DMS114 treated with DMSO at 0.1 percent for 48 hours (cell line): ENCODE data around the gene IL11RA.

Experiments used
- DNase-seq: peaks from one replicate; lab custom pipeline; 2025; ENCODE audit not compliant: unreplicated experiment; lab: John Stamatoyannopoulos, UW

IL11RA gene

DNA sequence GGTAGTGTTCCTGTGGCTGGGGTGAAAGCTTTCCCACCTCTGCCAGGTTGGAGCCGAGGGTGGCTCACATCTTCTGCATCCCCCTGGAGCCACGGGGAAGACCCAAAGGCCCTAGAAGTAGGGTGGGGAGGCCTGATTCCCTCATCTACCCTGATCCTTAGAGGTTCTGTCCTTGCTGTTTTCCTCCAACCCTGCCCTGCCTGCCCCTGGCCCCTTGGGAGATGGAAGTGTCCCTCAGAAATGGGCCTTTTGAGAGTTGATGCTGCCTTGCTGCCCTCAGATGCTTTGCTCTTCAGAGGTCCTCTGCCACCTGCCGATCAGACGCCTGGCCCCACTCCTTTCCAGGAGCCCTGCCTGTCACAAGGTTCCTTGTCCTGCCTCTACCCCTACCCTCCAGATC, 32.8 kb downstream of the IL11RA start:
- no peak for DNase-seq

GRCh38 chr9:34685591-34685990, 33.6 kb downstream of the IL11RA start:
- no peak for DNase-seq

- DNase-seq: no peak
These were observed 34.2 kb downstream of the IL11RA start for GRCh38 chr9:34686231-34686630.

DNA sequence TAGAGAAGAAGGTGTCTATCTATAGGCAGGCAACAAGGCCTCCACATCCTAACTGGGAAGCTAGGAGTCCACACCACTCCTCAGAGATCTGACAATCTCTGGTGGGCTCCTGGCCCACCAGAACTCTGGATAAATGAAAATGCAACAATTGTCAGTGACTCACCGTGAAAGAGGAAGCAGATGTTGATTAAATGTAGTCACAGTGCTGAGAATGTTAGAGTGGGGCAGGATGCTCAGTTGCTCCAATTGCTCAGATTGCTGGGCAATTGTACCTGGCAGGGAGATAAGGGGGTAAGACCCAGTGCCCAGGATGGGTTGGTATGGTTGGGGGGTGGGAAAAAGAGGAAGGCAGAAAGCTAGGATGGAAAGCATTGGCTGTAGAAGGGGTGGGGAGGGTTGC, 34.7 kb downstream of the IL11RA start:
- DNase-seq: no peak

- no peak for DNase-seq
These were observed 35.5 kb downstream of the IL11RA start for GRCh38 chr9:34687276-34688030.

DNA sequence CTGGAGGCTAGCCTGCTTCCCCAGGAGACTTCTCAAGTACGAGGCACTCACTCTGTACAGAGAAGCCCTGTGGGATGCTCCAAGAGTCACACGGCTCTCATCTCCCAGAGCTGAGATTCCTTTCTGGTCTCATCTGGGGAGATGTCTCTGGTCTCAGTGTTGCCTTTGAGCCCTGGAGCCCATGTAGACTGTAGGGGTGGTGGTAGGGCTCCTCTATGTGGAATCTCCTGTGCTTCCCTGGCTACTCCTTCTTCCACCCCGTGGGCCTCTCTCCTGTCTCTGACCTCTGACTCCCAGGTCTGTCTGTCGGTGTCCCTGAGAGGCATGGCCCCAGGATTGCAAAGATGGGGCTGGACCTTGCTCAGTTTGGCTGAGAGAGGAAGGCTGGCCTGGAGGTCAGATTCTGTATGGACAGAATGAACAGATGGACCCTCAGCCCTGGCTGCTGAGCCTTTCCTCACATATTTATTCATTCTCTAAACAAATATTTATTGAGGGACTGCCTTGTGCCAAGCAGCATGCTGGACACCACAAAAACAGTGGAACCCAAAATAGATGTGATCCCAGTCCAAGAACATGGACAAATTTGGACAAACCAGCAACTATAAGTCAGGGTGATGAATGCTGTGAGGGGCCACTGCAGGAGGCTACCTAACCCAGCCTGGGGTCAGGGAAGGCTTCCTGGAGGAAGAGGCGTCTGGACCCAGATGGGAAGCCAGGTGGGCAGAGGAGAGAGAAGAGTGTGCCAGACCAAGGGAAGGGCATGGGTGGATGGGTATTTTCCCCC, 36.5 kb downstream of the IL11RA start:
- no peak for DNase-seq

- DNase-seq: no peak
These were observed 37.1 kb downstream of the IL11RA start for GRCh38 chr9:34689116-34689470.

GRCh38 chr9:34689512-34689911, 37.5 kb downstream of the IL11RA start:
- no peak for DNase-seq

- no peak for DNase-seq
These were observed 39.3 kb downstream of the IL11RA start, which contains the start of gene CCL19 for GRCh38 chr9:34690983-34691935. TSS of gene CCL19 (minus strand) at chr9:34691276. CDS start at chr9:34691139, 137 bp downstream.

DNA sequence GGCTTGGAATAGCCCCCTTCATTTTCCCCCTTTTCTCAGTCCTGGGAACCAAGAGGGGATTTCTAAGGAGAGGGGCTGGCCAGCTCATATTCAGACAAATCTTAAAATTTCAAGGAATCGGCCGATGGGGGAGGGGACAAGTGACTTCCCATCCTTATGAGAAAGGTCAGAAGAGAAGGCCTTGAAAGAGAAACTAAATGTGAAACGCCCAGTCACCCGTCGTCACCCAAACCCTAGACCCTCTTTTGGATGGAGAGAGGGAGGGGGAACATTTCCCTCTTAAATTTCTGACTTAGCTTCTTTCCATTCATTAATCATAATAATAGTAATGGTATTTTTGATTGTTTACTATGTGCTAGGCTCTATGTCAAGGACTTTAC, 39.9 kb downstream of the IL11RA start:
- no peak for DNase-seq

GRCh38 chr9:34693560-34693959, 41.6 kb downstream of the IL11RA start:
- no peak for DNase-seq

DNA sequence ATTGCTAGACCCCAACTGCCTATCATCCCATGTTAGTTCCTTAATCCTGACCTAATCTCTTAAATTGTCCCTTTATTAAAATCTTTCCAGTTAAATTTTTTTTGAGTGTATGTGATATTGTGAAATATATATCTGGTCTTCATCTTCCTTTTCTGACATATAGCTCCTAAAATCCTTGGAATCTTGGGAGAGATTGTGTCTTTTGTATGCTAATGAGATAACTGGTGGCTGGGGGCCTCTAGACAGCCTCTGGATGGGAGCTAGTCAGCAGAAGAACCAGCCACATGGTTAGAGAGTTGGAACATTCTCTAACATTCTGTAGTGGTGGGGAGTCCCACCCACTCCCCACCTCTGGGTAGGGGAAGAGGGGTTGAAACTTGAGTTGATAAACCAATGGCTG, 42.8 kb downstream of the IL11RA start:
- DNase-seq: no peak

DNA sequence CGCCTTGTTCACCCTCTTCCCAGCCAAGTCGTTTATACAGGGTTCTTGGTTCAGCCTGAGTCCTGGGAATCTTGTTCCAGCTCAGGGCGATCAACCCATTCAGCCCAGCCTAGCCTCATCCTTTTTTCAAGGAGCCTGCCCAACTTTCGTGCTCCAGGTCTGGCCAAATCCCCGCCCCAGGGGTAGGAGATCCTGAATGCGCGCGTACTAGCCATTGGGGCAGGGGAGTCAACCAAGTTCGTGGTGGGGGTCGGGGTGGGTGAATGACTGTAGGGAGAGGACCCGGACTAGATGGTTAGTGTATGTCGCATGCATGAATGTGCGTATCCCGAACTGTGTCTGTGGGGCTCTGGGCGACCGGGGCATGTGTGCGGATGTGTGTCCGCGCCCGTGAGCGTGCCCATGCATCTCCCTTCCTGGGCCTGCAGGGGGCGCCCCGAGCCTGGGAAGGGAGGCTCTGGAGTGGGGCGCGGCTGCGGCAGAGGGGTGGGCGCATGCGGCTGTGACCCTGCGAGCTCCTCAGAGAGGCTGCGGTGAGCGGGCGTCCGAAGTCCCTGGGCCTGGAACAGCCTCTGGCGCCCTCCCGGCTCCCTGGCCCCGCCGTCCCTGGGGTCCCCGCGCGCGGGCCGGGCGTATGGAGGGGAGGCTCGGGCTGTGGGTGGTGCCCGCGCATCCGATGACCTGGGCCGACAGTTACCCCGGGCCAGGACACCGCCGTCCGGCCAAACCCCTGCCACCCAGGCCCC, 49.2 kb downstream of the IL11RA start:
- DNase-seq: no peak

DNA sequence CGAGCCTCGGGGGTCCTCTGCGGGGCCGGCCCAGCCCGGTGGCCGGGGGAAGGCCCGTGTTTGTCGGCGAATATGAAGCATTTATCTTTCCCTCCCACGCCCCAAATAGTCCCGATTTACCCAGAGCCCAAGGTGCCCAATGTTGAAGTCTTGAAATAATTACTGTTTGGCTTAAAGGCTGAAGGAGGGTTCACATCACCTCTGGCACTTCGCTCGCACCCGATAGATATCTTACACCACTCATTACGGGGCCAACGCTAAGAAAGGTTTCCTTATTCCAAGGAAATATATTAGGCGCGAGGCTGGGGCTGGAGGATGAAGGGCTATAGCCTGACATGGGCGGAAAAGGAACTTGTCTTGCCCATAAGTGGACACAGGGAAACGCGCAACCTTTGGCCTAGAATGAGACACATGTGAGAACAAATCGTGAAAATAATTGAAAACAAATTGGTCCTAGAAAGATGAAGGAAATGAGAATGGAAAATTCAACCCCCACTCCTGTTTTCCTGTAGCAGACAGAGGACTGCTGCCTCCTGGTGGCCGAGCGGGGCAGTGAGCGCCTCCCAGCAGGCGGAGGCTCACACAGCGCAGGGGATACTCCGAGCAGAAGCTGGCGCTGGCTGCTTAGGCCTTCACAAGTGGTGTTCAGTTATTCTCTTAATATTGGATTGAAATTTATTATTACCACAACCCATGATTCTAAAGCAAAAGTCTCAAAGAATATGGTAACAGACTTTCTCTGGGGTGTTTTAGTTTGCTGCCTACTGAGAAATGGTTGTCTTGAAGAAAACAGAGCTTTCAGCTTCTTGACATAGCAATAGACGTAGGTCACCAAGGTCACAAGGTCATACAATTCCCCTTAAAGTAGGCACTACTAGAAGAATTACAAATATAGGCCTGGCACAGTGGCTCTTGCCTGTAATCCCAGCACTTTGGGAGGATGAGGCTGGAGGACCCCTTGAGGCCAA, 50.1 kb downstream of the IL11RA start:
- peak; percentile 21 for DNase-seq

DNA sequence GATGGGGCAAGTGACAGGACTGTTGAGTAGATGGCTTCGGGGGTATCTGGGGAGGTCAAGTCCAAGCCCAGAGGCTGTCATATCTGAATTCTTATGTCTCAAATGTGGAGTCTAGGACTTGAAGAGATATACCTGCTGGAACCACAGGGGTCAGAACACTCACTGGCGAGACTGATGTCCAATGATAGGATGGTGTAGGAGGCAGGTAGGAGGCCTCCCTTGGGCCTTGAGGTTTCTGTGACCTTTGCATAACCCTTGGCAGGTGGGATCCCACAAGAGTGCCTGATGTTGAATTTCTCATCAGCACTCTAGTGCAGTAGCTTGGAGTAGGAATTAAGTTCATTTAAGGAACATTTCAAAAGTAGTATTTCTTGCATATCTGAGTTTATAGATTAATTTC, 55.1 kb downstream of the IL11RA start:
- no peak for DNase-seq

GRCh38 chr9:34709196-34709978, 57.4 kb downstream of the IL11RA start:
- DNase-seq: no peak

DNA sequence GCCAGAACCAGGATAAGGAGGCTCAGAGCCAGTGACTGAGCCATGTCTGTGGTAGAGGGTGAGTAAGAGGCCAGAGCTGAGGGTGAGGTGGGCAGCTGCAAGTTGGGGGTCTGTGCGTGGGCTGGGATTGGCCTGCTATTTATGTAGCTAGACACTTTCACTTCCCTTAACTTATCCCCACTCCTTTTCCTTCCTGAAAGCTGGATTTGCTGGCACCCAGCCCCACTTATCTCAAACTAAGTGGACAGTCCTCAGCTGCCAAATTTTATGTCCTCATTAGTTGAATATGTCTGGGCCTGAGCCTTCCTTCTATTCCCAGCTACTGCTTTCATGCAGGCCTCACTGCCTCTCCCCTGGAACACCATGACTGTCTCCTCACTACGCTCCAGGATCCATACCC, 58.0 kb downstream of the IL11RA start, which contains the start of gene CCL21:
Gene CCL21, minus strand, starts transcription at position 114 of the 400 bp plus-strand sequence. Its CDS starts 70 bp downstream, at position 44.
- DNase-seq: no peak
